Transverse colon (tissue), 4 donors: ENCODE measurements around the gene SHB. TPM values are rescaled to one million over a fixed set of nuclear protein-coding genes. Genes with fewer than 3 reads are reported as not detected.

Experiments
- DNase-seq: peaks from one replicate; pipeline ENCODE4 v3.0.0-alpha.2; 2019
- H3K27ac ChIP-seq, 4 donors: fragments of 200-600 bp; sonication (generic); 2 replicates each; pipeline ENCODE4 v1.5.1; 2016 to 2018; ENCODE audit warnings: inconsistent platforms in 4 of 4
- H3K27me3 ChIP-seq: fragments of 200-600 bp; sonication (generic); 2 replicates; pipeline ENCODE4 v1.5.1; 2017; ENCODE audit warnings: inconsistent platforms
- H3K36me3 ChIP-seq, 4 donors: fragments of 200-600 bp; sonication (generic); 2 replicates each; pipeline ENCODE4 v1.5.1; 2017 to 2019; ENCODE audit warnings: inconsistent platforms in 4 of 4
- H3K4me1 ChIP-seq, 4 donors: fragments of 200-600 bp; sonication (generic); 2 replicates each; pipeline ENCODE4 v1.5.1; 2017 to 2020; ENCODE audit warnings: inconsistent platforms in 4 of 4
- H3K4me3 ChIP-seq, 4 donors: fragments of 200-600 bp; sonication (generic); 1 replicate in 1 of 4; 2 replicates in 3 of 4; pipeline versions ENCODE4 v1.5.1 to v1.6.1; 2017 to 2019; ENCODE audit warnings: inconsistent platforms in 4 of 4
- H3K9me3 ChIP-seq, 2 donors: fragments of 200-600 bp; sonication (generic); 2 replicates each; pipeline ENCODE4 v1.5.1; 2017 to 2019; ENCODE audit warnings: inconsistent platforms in 2 of 2
- CTCF ChIP-seq, 5 experiments: fragments of 200-600 bp in 3 of 5; fragments of 450-650 bp in 2 of 5; sonication (generic) in 3 of 5; IDR thresholded peaks; 1 replicate in 2 of 5; 2 replicates in 3 of 5; pipeline ENCODE4 v1.5.1; 2016 to 2017; ENCODE audit warnings: antibody characterized with exemption in 5 of 5, inconsistent platforms in 3 of 5, mild to moderate bottlenecking in 2 of 5, moderate library complexity in 1 of 5
- EP300 ChIP-seq: sonication (generic); formaldehyde crosslinking; IDR thresholded peaks from one replicate; pipeline ENCODE4 v1.6.1; 2017; ENCODE audit warnings: antibody characterized with exemption, low read depth
- POLR2A ChIP-seq: fragments of 450-650 bp; IDR thresholded peaks from one replicate; pipeline ENCODE4 v1.6.1; 2016; ENCODE audit warnings: antibody characterized with exemption, mild to moderate bottlenecking, moderate library complexity
- POLR2AphosphoS5 ChIP-seq, 3 donors: sonication (generic); formaldehyde crosslinking; IDR thresholded peaks; one replicate each; pipeline ENCODE4 v1.6.1; 2016; ENCODE audit warnings: antibody characterized with exemption in 3 of 3
- WGBS, 2 donors: methylation state at CpG; one replicate each; pipeline ENCODE4 v1.1.5; 2018; ENCODE audit warnings: low coverage in 1 of 2; 5-methylcytosine and 5-hydroxymethylcytosine counted together
- in situ Hi-C, 4 donors: fragments of 200-750 bp; cut with MboI; loops; one replicate each; pipeline versions ENCODE4 v1.15.0 to v1.15.1; 2017; ENCODE audit warnings: low sequenced_read_pairs in 3 of 4, low pct_ligation_motif_present in 1 of 4, low pct_unique_long_range_greater_than_20kb in 1 of 4
- intact Hi-C: fragments of 100-400 bp; cut with DNase I; formaldehyde crosslinking; loops from one replicate; pipeline ENCODE4 v1.15.1; 2023; ENCODE audit warnings: low total_unique reads
- total RNA-seq, 4 donors: library from RNA; depleted of rRNA; stranded (reverse); fragments of >200 nt; gene quantifications; one replicate each; pipeline ENCODE4 v1.1.0, GENCODE V29; 2016

SHB gene
- total RNA-seq, 4 donors from 2014 or later = 11.9 to 33.7 (median 22.2) TPM

GRCh38 chr9:37992924-37993349, 76.1 kb downstream of the SHB start:
- H3K4me3 ChIP-seq = no peak overlapping the region
- no peak for TF ChIP-seq CTCF (IDR thresholded peaks at IDR 0.05)
- TF ChIP-seq POLR2AphosphoS5 (IDR thresholded peaks at IDR 0.05) = no peak
- no peak for TF ChIP-seq EP300
- TF ChIP-seq POLR2A = no peak
- WGBS, 2 donors = 72 to 74% methylated on average over 3 to 8 of the region's 8 CpGs
- H3K36me3 ChIP-seq = no peaks in the 10 kb centered on the region
- H3K4me1 ChIP-seq = peaks cover 0 to 24% (median 6%) of the 10 kb centered on the region in 4 donors
- no peaks in the 10 kb centered on the region for H3K27me3 ChIP-seq
- no peak for DNase-seq
- no peaks in the 10 kb centered on the region for H3K9me3 ChIP-seq
- intact Hi-C loops (no loop called here), in situ Hi-C loops (no loop called here)
- peak overlapping the region in 1 of 4 donors; percentile 21 for H3K27ac ChIP-seq

- 76 to 85% methylated on average over 2 to 5 of the region's 5 CpGs for WGBS, 2 donors
- TF ChIP-seq EP300 = no peak
- no peak for TF ChIP-seq POLR2A
- no peak for TF ChIP-seq CTCF (IDR thresholded peaks at IDR 0.05)
- TF ChIP-seq POLR2AphosphoS5 (IDR thresholded peaks at IDR 0.05) = no peak
- peaks cover 0 to 17% (median 6%) of the 10 kb centered on the region in 4 donors for H3K4me1 ChIP-seq
- intact Hi-C loops = no loop called here
- no peak for DNase-seq
- in situ Hi-C loops = no loop called here
- no peak overlapping the region for H3K27ac ChIP-seq
- no peaks in the 10 kb centered on the region for H3K9me3 ChIP-seq
- no peak overlapping the region for H3K4me3 ChIP-seq
- no peaks in the 10 kb centered on the region for H3K36me3 ChIP-seq
- no peaks in the 10 kb centered on the region for H3K27me3 ChIP-seq
These were observed 78.5 kb downstream of the SHB start for GRCh38 chr9:37990404-37991015.

GRCh38 chr9:37989701-37990100, 79.3 kb downstream of the SHB start:
- in situ Hi-C loops (no loop called here), intact Hi-C loops (no loop called here)
- Histone ChIP-seq H3K9me3 (no peaks in the 10 kb centered on the region), H3K4me1 (peaks cover 5 to 17% (median 8%) of the 10 kb centered on the region in 4 donors), H3K36me3 (no peaks in the 10 kb centered on the region), H3K27ac (no peak overlapping the region), H3K4me3 (no peak overlapping the region), H3K27me3 (no peaks in the 10 kb centered on the region)
- TF ChIP-seq EP300 (no peak), POLR2A (no peak), POLR2AphosphoS5 (IDR thresholded peaks at IDR 0.05) (no peak), CTCF (IDR thresholded peaks at IDR 0.05) (no peak)
- DNase-seq = no peak
- WGBS, 2 donors = 73 to 89% methylated on average over 4 to 5 of the region's 5 CpGs

GRCh38 chr9:37988602-37989001, 80.4 kb downstream of the SHB start:
- WGBS, 2 donors = 64% methylated on average over 2 of the region's 2 CpGs; no CpG with 5 or more reads in 1 of the 2 donors
- no peak for DNase-seq
- peaks cover 7 to 13% (median 11%) of the 10 kb centered on the region in 4 donors for H3K4me1 ChIP-seq
- in situ Hi-C loops = no loop called here
- no peaks in the 10 kb centered on the region for H3K9me3 ChIP-seq
- no peak overlapping the region for H3K27ac ChIP-seq
- TF ChIP-seq POLR2A (no peak), EP300 (no peak), CTCF (IDR thresholded peaks at IDR 0.05) (no peak), POLR2AphosphoS5 (IDR thresholded peaks at IDR 0.05) (no peak)
- intact Hi-C loops = no loop called here
- no peak overlapping the region for H3K4me3 ChIP-seq
- no peaks in the 10 kb centered on the region for H3K27me3 ChIP-seq
- no peaks in the 10 kb centered on the region for H3K36me3 ChIP-seq
